Measurements from ENCODE around the gene GRK2.

DNA sequence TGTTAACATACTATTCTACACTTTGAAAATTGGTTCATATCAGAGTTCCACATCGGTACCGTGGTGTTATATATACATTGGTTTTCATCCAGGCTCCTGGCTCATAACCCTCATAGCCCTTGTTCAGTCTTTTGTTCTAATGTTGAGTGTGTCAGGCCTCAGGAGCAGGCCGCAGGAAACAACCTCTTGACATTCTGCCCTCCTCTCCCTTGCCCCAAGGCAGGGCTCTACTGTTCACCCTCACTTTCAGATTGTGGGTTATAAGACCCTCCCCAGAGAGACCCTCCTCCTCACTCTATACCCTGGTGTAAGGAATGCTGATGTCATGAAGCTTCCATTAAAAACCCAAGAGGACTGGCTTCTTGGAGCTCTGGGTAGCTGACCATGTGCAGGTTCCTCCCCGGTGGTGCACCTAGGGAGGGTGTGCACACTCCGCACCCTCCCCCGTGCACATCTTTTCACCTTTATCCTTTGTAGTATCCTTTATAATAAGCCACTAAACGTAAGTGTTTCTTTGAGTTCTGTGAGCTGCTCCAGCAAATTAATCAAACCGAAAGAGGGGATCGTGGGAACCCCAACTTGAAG lies 49.1 kb downstream of the GRK2 start:
- TF ChIP-seq EZH2 (IDR thresholded peaks at IDR 0.05; ENCODE audit: low read length), result no peak
- TF ChIP-seq, protein P1, sequence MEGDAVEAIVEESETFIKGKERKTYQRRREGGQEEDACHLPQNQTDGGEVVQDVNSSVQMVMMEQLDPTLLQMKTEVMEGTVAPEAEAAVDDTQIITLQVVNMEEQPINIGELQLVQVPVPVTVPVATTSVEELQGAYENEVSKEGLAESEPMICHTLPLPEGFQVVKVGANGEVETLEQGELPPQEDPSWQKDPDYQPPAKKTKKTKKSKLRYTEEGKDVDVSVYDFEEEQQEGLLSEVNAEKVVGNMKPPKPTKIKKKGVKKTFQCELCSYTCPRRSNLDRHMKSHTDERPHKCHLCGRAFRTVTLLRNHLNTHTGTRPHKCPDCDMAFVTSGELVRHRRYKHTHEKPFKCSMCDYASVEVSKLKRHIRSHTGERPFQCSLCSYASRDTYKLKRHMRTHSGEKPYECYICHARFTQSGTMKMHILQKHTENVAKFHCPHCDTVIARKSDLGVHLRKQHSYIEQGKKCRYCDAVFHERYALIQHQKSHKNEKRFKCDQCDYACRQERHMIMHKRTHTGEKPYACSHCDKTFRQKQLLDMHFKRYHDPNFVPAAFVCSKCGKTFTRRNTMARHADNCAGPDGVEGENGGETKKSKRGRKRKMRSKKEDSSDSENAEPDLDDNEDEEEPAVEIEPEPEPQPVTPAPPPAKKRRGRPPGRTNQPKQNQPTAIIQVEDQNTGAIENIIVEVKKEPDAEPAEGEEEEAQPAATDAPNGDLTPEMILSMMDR (optimal IDR thresholded peaks at IDR 0.05 in 1 of 3, IDR thresholded peaks at IDR 0.05 in 1 of 3, conservative IDR thresholded peaks at IDR 0.05 in 1 of 3; ENCODE audit: extremely low read depth in 1 of 3, insufficient read depth in 2 of 3, low read length in 3 of 3), result no peak

All from keratinocyte (primary cell).